Limb (tissue), 2 donors: ENCODE data around the gene RANBP9.

Experiments
- DNase-seq, 2 donors: peaks; one replicate each; pipeline ENCODE4 v3.0.0-alpha.2; 2016; ENCODE audit errors: extremely low spot score in 2 of 2

RANBP9 gene

GRCh38 chr6:13604546-13605416 is 106.9 kb downstream of the RANBP9 start:
- no peak for DNase-seq

GRCh38 chr6:13604135-13604534 is 107.5 kb downstream of the RANBP9 start:
- no peak for DNase-seq

GRCh38 chr6:13600036-13600435 is 111.6 kb downstream of the RANBP9 start:
- no peak for DNase-seq

GRCh38 chr6:13597073-13597472 is 114.6 kb downstream of the RANBP9 start:
- DNase-seq, result no peak

GRCh38 chr6:13593720-13594119 is 117.9 kb downstream of the RANBP9 start:
- no peak for DNase-seq

- no peak for DNase-seq
These were observed 118.5 kb downstream of the RANBP9 start for GRCh38 chr6:13593103-13593502.

- DNase-seq, result no peak
These were observed 120.3 kb downstream of the RANBP9 start for GRCh38 chr6:13591205-13591921.

GRCh38 chr6:13590574-13591153 is 121.0 kb downstream of the RANBP9 start:
- DNase-seq, result no peak

- no peak for DNase-seq
These were observed 121.8 kb downstream of the RANBP9 start for GRCh38 chr6:13589801-13590200.

- DNase-seq, result no peak
These were observed 124.8 kb downstream of the RANBP9 start for GRCh38 chr6:13586603-13587542.

- DNase-seq, result no peak
These were observed 129.9 kb downstream of the RANBP9 start for GRCh38 chr6:13581700-13582229.

- no peak for DNase-seq
These were observed 131.7 kb downstream of the RANBP9 start for GRCh38 chr6:13579911-13580310.

- no peak for DNase-seq
These were observed 133.7 kb downstream of the RANBP9 start for GRCh38 chr6:13577926-13578325.

- no peak for DNase-seq
These were observed 135.6 kb downstream of the RANBP9 start for GRCh38 chr6:13576017-13576416.

GRCh38 chr6:13575377-13575775 is 136.3 kb downstream of the RANBP9 start:
- no peak for DNase-seq

GRCh38 chr6:13574571-13575376 is 136.9 kb downstream of the RANBP9 start, which contains the start of gene SIRT5:
Gene SIRT5 (plus strand): TSS chr6:13574601. CDS start chr6:13584111, 9,510 bp downstream.
- peak; percentile 69 to 83 for DNase-seq

GRCh38 chr6:13574149-13574570 is 137.5 kb downstream of the RANBP9 start:
- peak; percentile 95 for DNase-seq

- DNase-seq, result no peak
These were observed 137.9 kb downstream of the RANBP9 start for GRCh38 chr6:13573669-13574110.

GRCh38 chr6:13572951-13573654 is 138.5 kb downstream of the RANBP9 start:
- no peak for DNase-seq
